ENCODE data around the gene MTERF4. TPM values are rescaled to one million over a fixed set of nuclear protein-coding genes. Genes with fewer than 3 reads are reported as not detected.

The MTERF4 gene
- total and polyA plus RNA-seq, 10 of the 15 experiments (the other 5 are each of a cell fraction or from before 2014, with no cell fraction given): 36.7 to 69.1 (median 45.5) TPM

DNA sequence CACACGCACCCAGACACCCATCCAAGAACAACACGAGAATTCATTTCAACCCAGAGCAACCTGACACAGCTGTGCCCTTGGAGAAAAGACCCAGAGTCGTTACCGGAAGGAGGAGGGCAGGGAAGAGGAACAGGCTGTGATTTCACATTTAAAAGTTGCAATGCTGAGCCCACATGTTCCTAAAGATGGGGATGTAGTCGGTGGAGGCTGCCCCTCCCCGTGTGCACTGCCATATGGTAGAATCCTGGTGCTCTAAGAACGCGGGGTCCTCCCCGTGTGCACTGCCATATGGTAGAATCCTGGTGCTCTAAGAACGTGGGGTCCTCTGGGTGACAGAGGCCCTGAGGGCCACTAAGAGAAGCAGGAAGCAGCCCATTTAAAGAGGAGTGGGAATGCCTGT is 10.9 kb downstream of the MTERF4 start (continued):
- TF ChIP-seq USF1 (IDR thresholded peaks at IDR 0.05; ENCODE audit: borderline replicate concordance, extremely low read length, insufficient read depth, low read depth, low read length) (no peak), SPI1 (IDR thresholded peaks at IDR 0.05; ENCODE audit: borderline replicate concordance, insufficient read depth, low read depth, low read length) (no peak), BHLHE40 (IDR thresholded peaks at IDR 0.05; ENCODE audit: borderline replicate concordance in 1 of 2, low read depth in 2 of 2, low read length in 1 of 2) (no peak)

- 65% methylated on average over 20 of the region's 20 CpGs for WGBS (ENCODE audit: insufficient coverage, insufficient replicate concordance, low lambda C conversion rate, missing lambda C conversion rate)
- Histone ChIP-seq H2AFZ (ENCODE audit: control insufficient read depth, low read depth, low read length) (no peak overlapping the region), H3K27ac (ENCODE audit: control insufficient read depth, insufficient read depth) (peak overlapping the region; percentile 88), H3K79me2 (ENCODE audit: control insufficient read depth, insufficient read depth, low read length) (peaks cover 3% of the 10 kb centered on the region), H4K20me1 (ENCODE audit: control insufficient read depth, insufficient read depth) (no peaks in the 10 kb centered on the region), H3K36me3 (ENCODE audit: control insufficient read depth in 2 of 2, insufficient read depth in 2 of 2, low read length in 1 of 2) (peaks cover 16 to 31% of the 10 kb centered on the region in 2 experiments), H3K4me1 (ENCODE audit: control insufficient read depth, insufficient read depth, low read length) (peaks cover 19% of the 10 kb centered on the region), H3K27me3 (replicated peaks in 1 of 2; ENCODE audit: control insufficient read depth in 2 of 2, insufficient read depth in 2 of 2, low read length in 1 of 2) (no peaks in the 10 kb centered on the region), H3K4me2 (ENCODE audit: control insufficient read depth, insufficient read depth) (peak overlapping the region; percentile 14), H3K9me3 (replicated peaks; ENCODE audit: control insufficient read depth, insufficient read depth, low read length) (no peaks in the 10 kb centered on the region; the same call in 2 of the 3 replicates), H3K4me3 (no peak overlapping the region), H3K9ac (ENCODE audit: control insufficient read depth, insufficient read depth, low read length) (peak overlapping the region; percentile 69)
- in situ Hi-C loops (cut with MboI) (no loop called here), intact Hi-C loops (cut with micrococcal nuclease; ENCODE audit: unreplicated experiment) (loop anchor here (1.0 to 10.0 kb wide), 2 partner anchors 8 to 56 kb away; partner anchors contain the start of gene PASK)
- FAIRE-seq (no peak), ATAC-seq (no peak), DNase-seq (ENCODE audit: low read depth, low spot score) (no peak)
- TF ChIP-seq MEF2B (IDR thresholded peaks at IDR 0.05; ENCODE audit: partially characterized antibody, poor library complexity, severe bottlenecking) (peak; percentile 3), TCF3 (IDR thresholded peaks at IDR 0.05; ENCODE audit: borderline replicate concordance, insufficient read depth, low read depth, low read length) (no peak)
- ChIA-PET RAD21 (ENCODE audit: unreplicated experiment) (interaction anchor here (1.0 to 1.7 kb wide), 9 partner anchors 11 to 61 kb away, joined by 3 to 7 read pairs (median 4); partner anchors contain the start of genes PASK and PPP1R7), CTCF (interaction anchor here (0.8 to 2.0 kb wide), 4 partner anchors 11 to 569 kb away, joined by 3 to 7 read pairs (median 3); partner anchors contain the start of gene PPP1R7), SMC1A (ENCODE audit: uncharacterized antibody, unreplicated experiment) (interaction anchor here (0.8 to 2.0 kb wide), 10 partner anchors 7 to 62 kb away, joined by 3 to 12 read pairs (median 3); partner anchors contain the start of genes MTERF4, PASK and PPP1R7), POLR2A (interaction anchor here (1.5 to 3.4 kb wide), 2 partner anchors 11 to 61 kb away, joined by 12 to 22 read pairs; partner anchors contain the start of genes MTERF4, PASK and PPP1R7)
- BruUV-seq (replicated peaks): no TSS peak
Measured at GRCh38 chr2:241088791-241089732, 13.0 kb downstream of the MTERF4 start.
